ENCODE results near the gene ICAM4.
A peak's percentile ranks its signal among the peaks of the same experiment; 100 is the strongest.
"Not testable (repeated sequence)": the region's sequence is repeated elsewhere in the genome, so short reads cannot be mapped to it uniquely, and the experiment has no call there.

The ICAM4 gene

GRCh38 chr19:10286803-10287737, at the start of gene ICAM4:
Gene ICAM4 (plus strand): TSS chr19:10286955. CDS start chr19:10287013, 58 bp downstream.
- TF ChIP-seq CTCF (IDR thresholded peaks at IDR 0.05; ENCODE audit: control extremely low read depth, extremely low read depth, low read depth, missing control alignments), result no peak
- DNase-seq (ENCODE audit: extremely low spot score), result peak; percentile 59
- POLR2A ChIA-PET, result interaction anchor here (0.5 to 4.0 kb wide), 4 partner anchors 10 to 145 kb away, joined by 3 to 84 read pairs (median 7); partner anchors contain the start of gene ICAM1
- CTCF ChIA-PET, result interaction anchor here (1.2 to 6.3 kb wide), 7 partner anchors 9 to 129 kb away, joined by 4 to 54 read pairs (median 7); partner anchors contain the start of gene ICAM1

GRCh38 chr19:10237702-10238101, 49.1 kb upstream of the ICAM4 start:
- no peak for TF ChIP-seq CTCF (IDR thresholded peaks at IDR 0.05; ENCODE audit: control extremely low read depth, extremely low read depth, low read depth, missing control alignments)
- ChIA-PET CTCF (interaction anchor here (0.9 to 2.2 kb wide), 7 partner anchors 9 to 307 kb away, joined by 3 to 16 read pairs (median 6); no protein-coding TSS in a partner anchor), POLR2A (no interaction called here)
- DNase-seq (ENCODE audit: extremely low spot score), result no peak

GRCh38 chr19:10238172-10238783, 48.5 kb upstream of the ICAM4 start:
- POLR2A ChIA-PET, result interaction anchor here (0.6 to 0.7 kb wide), 2 partner anchors 16 to 34 kb away, joined by 3 to 4 read pairs; no protein-coding TSS in a partner anchor
- CTCF ChIA-PET, result interaction anchor here (0.9 to 2.2 kb wide), 7 partner anchors 9 to 307 kb away, joined by 3 to 16 read pairs (median 6); no protein-coding TSS in a partner anchor
- no peak for TF ChIP-seq CTCF (IDR thresholded peaks at IDR 0.05; ENCODE audit: control extremely low read depth, extremely low read depth, low read depth, missing control alignments)
- DNase-seq (ENCODE audit: extremely low spot score), result no peak

- CTCF ChIA-PET, result interaction anchor here (1.5 to 4.8 kb wide), 4 partner anchors 8 to 147 kb away, joined by 4 to 20 read pairs (median 12); no protein-coding TSS in a partner anchor
These were observed 44.8 kb upstream of the ICAM4 start for GRCh38 chr19:10241826-10242449.

GRCh38 chr19:10243606-10244005, 43.1 kb upstream of the ICAM4 start:
- POLR2A ChIA-PET, result interaction anchor here (0.7 kb wide), 1 partner anchor 22 kb away, joined by 4 read pairs; no protein-coding TSS in a partner anchor
- no peak for DNase-seq (ENCODE audit: extremely low spot score)
- TF ChIP-seq CTCF (IDR thresholded peaks at IDR 0.05; ENCODE audit: control extremely low read depth, extremely low read depth, low read depth, missing control alignments), result no peak
- CTCF ChIA-PET, result interaction anchor here (2.8 to 4.8 kb wide), 2 partner anchors 15 kb away, joined by 13 to 20 read pairs; no protein-coding TSS in a partner anchor

More at GRCh38 chr19:10241826-10242449, 44.8 kb upstream of the ICAM4 start:
- DNase-seq (ENCODE audit: extremely low spot score), result not testable (repeated sequence)
- POLR2A ChIA-PET, result interaction anchor here (0.6 kb wide), 1 partner anchor 28 kb away, joined by 3 read pairs; no protein-coding TSS in a partner anchor

- CTCF ChIA-PET, result interaction anchor here (1.1 to 4.8 kb wide), 10 partner anchors 14 to 315 kb away, joined by 3 to 20 read pairs (median 3); no protein-coding TSS in a partner anchor
- DNase-seq (ENCODE audit: extremely low spot score), result peak; percentile 53
- POLR2A ChIA-PET, result interaction anchor here (0.6 kb wide), 1 partner anchor 29 kb away, joined by 4 read pairs; no protein-coding TSS in a partner anchor
- TF ChIP-seq CTCF (IDR thresholded peaks at IDR 0.05; ENCODE audit: control extremely low read depth, extremely low read depth, low read depth, missing control alignments), result no peak
These were observed 41.4 kb upstream of the ICAM4 start for GRCh38 chr19:10245189-10245939.
